Upper lobe of left lung (tissue), 6 donors: Measurements from ENCODE around the gene NCOR1. TPM values are rescaled to one million over a fixed set of nuclear protein-coding genes. Genes with fewer than 3 reads are reported as not detected.

Experiments
- ATAC-seq, 2 donors: fragments of 200-7000 bp; cut with Tn5 transposase; one replicate each; pipeline ENCODE4 v1.9.1; 2022; ENCODE audit warnings: mild to moderate bottlenecking in 2 of 2, moderate library complexity in 2 of 2; ENCODE audit not compliant: low FRiP score in 2 of 2
- DNase-seq, 2 donors: peaks; one replicate each; pipeline ENCODE4 v3.0.0-alpha.2; 2019 to 2020
- H3K27ac ChIP-seq, 4 donors: fragments of 200-600 bp; sonication (generic); one replicate each; pipeline ENCODE4 v1.5.1; 2016 to 2019
- H3K27me3 ChIP-seq, 4 donors: fragments of 200-600 bp; sonication (generic); one replicate each; pipeline ENCODE4 v1.5.1; 2017 to 2019
- H3K36me3 ChIP-seq, 4 donors: fragments of 200-600 bp; sonication (generic); one replicate each; pipeline ENCODE4 v1.5.1; 2016 to 2019
- H3K4me1 ChIP-seq, 4 donors: fragments of 200-600 bp; sonication (generic); one replicate each; pipeline ENCODE4 v1.5.1; 2018 to 2019
- H3K4me3 ChIP-seq, 4 donors: fragments of 200-600 bp; sonication (generic); one replicate each; pipeline ENCODE4 v1.5.1; 2017 to 2019; ENCODE audit warnings: mild to moderate bottlenecking in 2 of 4, moderate library complexity in 1 of 4
- H3K9me3 ChIP-seq, 4 donors: fragments of 200-600 bp; sonication (generic); one replicate each; pipeline ENCODE4 v1.5.1; 2018 to 2019
- CTCF ChIP-seq, 6 experiments: fragments of 450-650 bp in 4 of 6; fragments of 200-600 bp in 2 of 6; sonication (generic) in 2 of 6; IDR thresholded peaks; one replicate each; pipeline ENCODE4 v1.5.1; 2016 to 2019; ENCODE audit warnings: antibody characterized with exemption in 6 of 6
- EP300 ChIP-seq, 4 donors: sonication (generic); formaldehyde crosslinking; IDR thresholded peaks; one replicate each; pipeline ENCODE4 v1.5.1; 2017; ENCODE audit warnings: antibody characterized with exemption in 4 of 4, control low read depth in 2 of 4
- POLR2A ChIP-seq, 4 donors: fragments of 450-650 bp; IDR thresholded peaks; one replicate each; pipeline ENCODE4 v1.5.1; 2016 to 2017; ENCODE audit warnings: antibody characterized with exemption in 4 of 4, mild to moderate bottlenecking in 2 of 4
- POLR2AphosphoS5 ChIP-seq, 2 donors: sonication (generic); formaldehyde crosslinking; IDR thresholded peaks; one replicate each; pipeline ENCODE4 v1.5.1; 2017; ENCODE audit warnings: antibody characterized with exemption in 2 of 2
- WGBS, 2 donors: methylation state at CpG; one replicate each; pipeline ENCODE4 v1.1.5; 2017 to 2018; 5-methylcytosine and 5-hydroxymethylcytosine counted together
- small RNA-seq, 4 donors: library from RNA; depleted of rRNA; stranded (forward); fragments of <200 nt; gene quantifications; one replicate each; pipeline ENCODE3, GENCODE V24; 2016
- total RNA-seq, 6 donors: library from RNA; depleted of rRNA in 4 of 6; stranded (reverse); fragments of >200 nt in 4 of 6; gene quantifications; one replicate each; pipeline versions ENCODE4 v1.1.0 to v1.2.1, GENCODE V29; 2016 to 2021
- donor health status: DM: no; HTN: no; CAD: no; lungs with moderate emphysema.
- donor health status: DM: no; HTN: yes; CAD: no; lungs with severe emphysema.

The NCOR1 gene
- total RNA-seq, 6 donors from 2014 or later = 111 to 301 (median 147) TPM

- TF ChIP-seq POLR2AphosphoS5 (IDR thresholded peaks at IDR 0.05) (no peak), CTCF (IDR thresholded peaks at IDR 0.05) (no peak), EP300 (IDR thresholded peaks at IDR 0.05) (no peak), POLR2A (IDR thresholded peaks at IDR 0.05) (no peak)
- Histone ChIP-seq H3K27me3 (no peaks in the 10 kb centered on the region), H3K9me3 (no peaks in the 10 kb centered on the region), H3K27ac (no peak overlapping the region), H3K4me3 (no peak overlapping the region), H3K4me1 (no peaks in the 10 kb centered on the region), H3K36me3 (peaks cover 2 to 81% (median 38%) of the 10 kb centered on the region in 4 donors)
- ATAC-seq (no peak), DNase-seq (no peak)
- 38 to 44% methylated on average over 2 of the region's 2 CpGs for WGBS, 2 donors
These were observed 234.1 kb downstream of the NCOR1 start for GRCh38 chr17:15981208-15981607.

Small RNAs within 50 kb of the gene (small RNA-seq; reads per million reads assigned to genes)
- 0 reads per million in 4 donors for gene RNU6-314P
- 0 to 0.14 (median 0) reads per million in 4 donors for gene RNU6-862P

Other genes starting within 250 kb of the NCOR1 start
- gene ZSWIM7, start 215.8 kb downstream of the NCOR1 start, total RNA-seq = 10 to 100 TPM; 20.8 to 30.7 (median 23.4) TPM
- gene TTC19, start 215.7 kb downstream of the NCOR1 start, total RNA-seq = 100 to 1,000 TPM in 3 of 6 donors, 10 to 100 TPM in 3; 33.2 to 229 (median 92.9) TPM
- gene PIGL, start 1.7 kb upstream of the NCOR1 start, total RNA-seq = 100 to 1,000 TPM in 1 of 6 donors, 10 to 100 TPM in 5; 20.8 to 207 (median 53.1) TPM
- 10 to 100 TPM in 4 of 6 donors, 1 to 10 TPM in 2; 3.4 to 30.4 (median 11.1) TPM for gene CENPV, start 137.9 kb upstream of the NCOR1 start, total RNA-seq
- gene UBB, start 165.6 kb upstream of the NCOR1 start, total RNA-seq = 1,000 to 10,000 TPM in 3 of 6 donors, 100 to 1,000 TPM in 3; 281 to 1,666 (median 998) TPM
- gene TRPV2, start 200.0 kb upstream of the NCOR1 start, total RNA-seq = 100 to 1,000 TPM in 2 of 6 donors, 10 to 100 TPM in 4; 33.4 to 127 (median 48.6) TPM